H1 (cell line): Measurements from ENCODE around the gene KCNE4. TPM values are rescaled to one million over a fixed set of nuclear protein-coding genes. Genes with fewer than 3 reads are reported as not detected.

Source experiments
- CTBP2 ChIP-seq: IDR thresholded peaks from 2 replicates; pipeline ENCODE4 v1.7.0; 2011; ENCODE audit warnings: borderline replicate concordance, mild to moderate bottlenecking, moderate library complexity, mixed read lengths, low read length; ENCODE audit not compliant: insufficient read depth, insufficient read length
- EZH2 ChIP-seq: fragments of 200-600 bp; sonication (generic); IDR thresholded peaks from 2 replicates; pipeline ENCODE4 v1.7.1; 2012; ENCODE audit warnings: low read depth, mild to moderate bottlenecking, moderate library complexity, low read length, inconsistent platforms; ENCODE audit not compliant: severe bottlenecking
- POLR2AphosphoS5 ChIP-seq: IDR thresholded peaks from 2 replicates; pipeline ENCODE4 v1.6.1; 2011; ENCODE audit warnings: low read depth, low read length
- polyA plus RNA-seq, 7 experiments: library from polyadenylated mRNA; depleted of rRNA in 3 of 7; stranded (reverse) in 5 of 7; unstranded in 2 of 7; fragments of >200 nt in 5 of 7; fragments of 200-250 nt in 2 of 7; gene quantifications; 1 replicate in 5 of 7; 2 replicates in 1 of 7; 4 replicates in 1 of 7; pipeline versions ENCODE4 v1.2.1 to v1.2.3, GENCODE V29; 2011 to 2013; ENCODE audit warnings: missing spikeins in 2 of 7, mixed read lengths in 2 of 7
- total RNA-seq: library from RNA; stranded (reverse); fragmentation: NEBNext Ultra II Directional; extraction: Animal tissue kit (Norgen Biotek cat#: 25700); gene quantifications from 2 replicates; pipeline ENCODE4 v1.2.1, GENCODE V29; 2021
- TF ChIP-seq, protein P1 (sequence below), 3 experiments: IDR thresholded peaks; 1 replicate in 2 of 3; 2 replicates in 1 of 3; pipeline versions ENCODE4 v1.5.1 to v1.6.1; 2011; ENCODE audit warnings: low read length in 3 of 3, mild to moderate bottlenecking in 3 of 3, inconsistent platforms in 2 of 3, low read depth in 1 of 3, moderate library complexity in 1 of 3; ENCODE audit not compliant: insufficient read depth in 1 of 3; ENCODE audit errors: control extremely low read depth in 1 of 3

KCNE4 gene
- total and polyA plus RNA-seq, 2 of the 8 experiments (the other 6 are each of a cell fraction or from before 2014, with no cell fraction given): 0.08 to 0.09 TPM

GRCh38 chr2:223088866-223089265, 36.9 kb downstream of the KCNE4 start (continued):
- TF ChIP-seq, protein P1, sequence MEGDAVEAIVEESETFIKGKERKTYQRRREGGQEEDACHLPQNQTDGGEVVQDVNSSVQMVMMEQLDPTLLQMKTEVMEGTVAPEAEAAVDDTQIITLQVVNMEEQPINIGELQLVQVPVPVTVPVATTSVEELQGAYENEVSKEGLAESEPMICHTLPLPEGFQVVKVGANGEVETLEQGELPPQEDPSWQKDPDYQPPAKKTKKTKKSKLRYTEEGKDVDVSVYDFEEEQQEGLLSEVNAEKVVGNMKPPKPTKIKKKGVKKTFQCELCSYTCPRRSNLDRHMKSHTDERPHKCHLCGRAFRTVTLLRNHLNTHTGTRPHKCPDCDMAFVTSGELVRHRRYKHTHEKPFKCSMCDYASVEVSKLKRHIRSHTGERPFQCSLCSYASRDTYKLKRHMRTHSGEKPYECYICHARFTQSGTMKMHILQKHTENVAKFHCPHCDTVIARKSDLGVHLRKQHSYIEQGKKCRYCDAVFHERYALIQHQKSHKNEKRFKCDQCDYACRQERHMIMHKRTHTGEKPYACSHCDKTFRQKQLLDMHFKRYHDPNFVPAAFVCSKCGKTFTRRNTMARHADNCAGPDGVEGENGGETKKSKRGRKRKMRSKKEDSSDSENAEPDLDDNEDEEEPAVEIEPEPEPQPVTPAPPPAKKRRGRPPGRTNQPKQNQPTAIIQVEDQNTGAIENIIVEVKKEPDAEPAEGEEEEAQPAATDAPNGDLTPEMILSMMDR (IDR thresholded peaks at IDR 0.05; ENCODE audit: control extremely low read depth in 1 of 3, insufficient read depth in 1 of 3, low read depth in 1 of 3, low read length in 3 of 3): no peak
- no peak for TF ChIP-seq EZH2
- no peak for TF ChIP-seq CTBP2
- no peak for TF ChIP-seq POLR2AphosphoS5
